Thyroid gland (tissue), 4 donors: Measurements from ENCODE around the gene KIF25. TPM values are rescaled to one million over a fixed set of nuclear protein-coding genes. Genes with fewer than 3 reads are reported as not detected.

Experiments used
- DNase-seq, 2 donors: peaks; one replicate each; pipeline ENCODE4 v3.0.0-alpha.2; 2019
- H3K27ac ChIP-seq, 3 donors: fragments of 200-600 bp; sonication (generic); 1 replicate in 2 of 3; 2 replicates in 1 of 3; pipeline ENCODE4 v1.5.1; 2016 to 2019; ENCODE audit warnings: mild to moderate bottlenecking in 1 of 3, moderate library complexity in 1 of 3
- H3K27me3 ChIP-seq: fragments of 200-600 bp; sonication (generic); one replicate; pipeline ENCODE4 v1.5.1; 2019
- H3K36me3 ChIP-seq, 2 donors: fragments of 200-600 bp; sonication (generic); one replicate each; pipeline ENCODE4 v1.5.1; 2016 to 2019
- H3K4me1 ChIP-seq, 2 donors: fragments of 200-600 bp; sonication (generic); one replicate each; pipeline ENCODE4 v1.5.1; 2017 to 2019
- H3K4me3 ChIP-seq, 3 donors: fragments of 200-600 bp; sonication (generic); replicated peaks in 1 of 3; 1 replicate in 2 of 3; 2 replicates in 1 of 3; pipeline ENCODE4 v1.5.1; 2016; ENCODE audit warnings: mild to moderate bottlenecking in 1 of 3
- H3K9me3 ChIP-seq: fragments of 200-600 bp; sonication (generic); one replicate; pipeline ENCODE4 v1.5.1; 2017
- POLR2A ChIP-seq, 2 donors: fragments of 450-650 bp; IDR thresholded peaks; one replicate each; pipeline ENCODE4 v1.6.1; 2017; ENCODE audit warnings: antibody characterized with exemption in 2 of 2, mild to moderate bottlenecking in 2 of 2, moderate library complexity in 1 of 2
- WGBS, 2 donors: methylation state at CpG; one replicate each; pipeline ENCODE4 v1.1.5; 2017; 5-methylcytosine and 5-hydroxymethylcytosine counted together
- intact Hi-C: fragments of 100-400 bp; cut with DNase I; formaldehyde crosslinking; loops from one replicate; pipeline ENCODE4 v1.15.1; 2023
- total RNA-seq, 4 donors: library from RNA; depleted of rRNA; stranded (reverse); fragments of >200 nt; gene quantifications; one replicate each; pipeline ENCODE4 v1.2.3, GENCODE V29; 2016
- TF ChIP-seq, protein P1 (sequence below), 6 experiments: fragments of 200-600 bp in 3 of 6; fragments of 450-650 bp in 3 of 6; sonication (generic) in 3 of 6; IDR thresholded peaks; one replicate each; pipeline ENCODE4 v1.5.1; 2016 to 2019; ENCODE audit warnings: antibody characterized with exemption in 6 of 6, mild to moderate bottlenecking in 2 of 6, inconsistent platforms in 1 of 6, moderate library complexity in 1 of 6

KIF25 gene
- total RNA-seq, 4 donors from 2014 or later, result not detected

GRCh38 chr6:168043193-168043847 lies 45.8 kb downstream of the KIF25 start:
- intact Hi-C loops, result no loop called here
- Histone ChIP-seq H3K36me3 (no peaks in the 10 kb centered on the region), H3K27me3 (no peaks in the 10 kb centered on the region), H3K4me1 (peaks cover 0 to 9% of the 10 kb centered on the region in 2 donors), H3K9me3 (no peaks in the 10 kb centered on the region), H3K27ac (no peak overlapping the region), H3K4me3 (no peak overlapping the region)
- WGBS, 2 donors, result 90 to 91% methylated on average over 10 to 13 of the region's 17 CpGs
- no peak for DNase-seq
- TF ChIP-seq, protein P1, sequence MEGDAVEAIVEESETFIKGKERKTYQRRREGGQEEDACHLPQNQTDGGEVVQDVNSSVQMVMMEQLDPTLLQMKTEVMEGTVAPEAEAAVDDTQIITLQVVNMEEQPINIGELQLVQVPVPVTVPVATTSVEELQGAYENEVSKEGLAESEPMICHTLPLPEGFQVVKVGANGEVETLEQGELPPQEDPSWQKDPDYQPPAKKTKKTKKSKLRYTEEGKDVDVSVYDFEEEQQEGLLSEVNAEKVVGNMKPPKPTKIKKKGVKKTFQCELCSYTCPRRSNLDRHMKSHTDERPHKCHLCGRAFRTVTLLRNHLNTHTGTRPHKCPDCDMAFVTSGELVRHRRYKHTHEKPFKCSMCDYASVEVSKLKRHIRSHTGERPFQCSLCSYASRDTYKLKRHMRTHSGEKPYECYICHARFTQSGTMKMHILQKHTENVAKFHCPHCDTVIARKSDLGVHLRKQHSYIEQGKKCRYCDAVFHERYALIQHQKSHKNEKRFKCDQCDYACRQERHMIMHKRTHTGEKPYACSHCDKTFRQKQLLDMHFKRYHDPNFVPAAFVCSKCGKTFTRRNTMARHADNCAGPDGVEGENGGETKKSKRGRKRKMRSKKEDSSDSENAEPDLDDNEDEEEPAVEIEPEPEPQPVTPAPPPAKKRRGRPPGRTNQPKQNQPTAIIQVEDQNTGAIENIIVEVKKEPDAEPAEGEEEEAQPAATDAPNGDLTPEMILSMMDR (IDR thresholded peaks at IDR 0.05), result no peak
- no peak for TF ChIP-seq POLR2A (IDR thresholded peaks at IDR 0.05)

DNA sequence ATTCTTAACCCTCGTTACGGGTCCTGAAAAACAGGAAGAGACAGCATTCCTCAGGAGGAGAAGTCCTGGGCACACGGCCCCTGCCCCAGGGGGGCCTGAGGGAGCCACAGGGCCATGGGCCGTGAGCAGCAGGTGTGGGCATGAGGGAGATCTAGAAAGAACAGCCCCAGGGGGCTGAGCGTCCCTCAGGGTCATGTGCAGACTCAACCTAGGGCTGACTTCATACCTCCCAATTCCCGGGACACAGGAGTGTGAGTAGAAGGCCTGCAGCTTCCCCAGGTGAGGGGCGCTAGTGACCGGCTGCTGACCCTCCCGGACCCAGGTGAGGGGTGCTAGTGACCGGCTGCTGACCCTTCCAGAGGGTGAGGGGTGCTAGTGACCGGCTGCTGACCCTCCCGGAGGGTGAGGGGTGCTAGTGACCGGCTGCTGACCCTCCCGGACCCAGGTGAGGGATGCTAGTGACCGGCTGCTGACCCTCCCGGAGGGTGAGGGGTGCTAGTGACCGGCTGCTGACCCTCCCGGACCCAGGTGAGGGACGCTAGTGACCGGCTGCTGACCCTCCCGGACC lies 46.5 kb downstream of the KIF25 start:
- H3K27ac ChIP-seq, result no peak overlapping the region
- intact Hi-C loops, result no loop called here
- no peaks in the 10 kb centered on the region for H3K27me3 ChIP-seq
- DNase-seq, result no peak
- TF ChIP-seq, protein P1 (IDR thresholded peaks at IDR 0.05), result no peak
- no peak for TF ChIP-seq POLR2A (IDR thresholded peaks at IDR 0.05)
- H3K4me1 ChIP-seq, result peaks cover 0 to 9% of the 10 kb centered on the region in 2 donors
- H3K9me3 ChIP-seq, result no peaks in the 10 kb centered on the region
- H3K36me3 ChIP-seq, result no peaks in the 10 kb centered on the region
- no peak overlapping the region for H3K4me3 ChIP-seq
- 83 to 90% methylated on average over 7 to 8 of the region's 21 CpGs for WGBS, 2 donors

- no peak overlapping the region for H3K4me3 ChIP-seq
- H3K27me3 ChIP-seq, result no peaks in the 10 kb centered on the region
- intact Hi-C loops, result no loop called here
- 94 to 96% methylated on average over 25 to 26 of the region's 28 CpGs for WGBS, 2 donors
- H3K36me3 ChIP-seq, result no peaks in the 10 kb centered on the region
- no peak overlapping the region for H3K27ac ChIP-seq
- TF ChIP-seq, protein P1 (IDR thresholded peaks at IDR 0.05), result no peak
- TF ChIP-seq POLR2A (IDR thresholded peaks at IDR 0.05), result no peak
- no peaks in the 10 kb centered on the region for H3K9me3 ChIP-seq
- H3K4me1 ChIP-seq, result peaks cover 0 to 9% of the 10 kb centered on the region in 2 donors
- no peak for DNase-seq
Measured at GRCh38 chr6:168044521-168045130, 47.2 kb downstream of the KIF25 start.

GRCh38 chr6:168045141-168045691 lies 47.7 kb downstream of the KIF25 start:
- Histone ChIP-seq H3K27me3 (no peaks in the 10 kb centered on the region), H3K36me3 (no peaks in the 10 kb centered on the region), H3K9me3 (no peaks in the 10 kb centered on the region), H3K4me3 (no peak overlapping the region), H3K27ac (no peak overlapping the region), H3K4me1 (peaks cover 0 to 9% of the 10 kb centered on the region in 2 donors)
- intact Hi-C loops, result no loop called here
- DNase-seq, result no peak
- 94 to 99% methylated on average over 12 to 17 of the region's 19 CpGs for WGBS, 2 donors
- TF ChIP-seq, protein P1 (IDR thresholded peaks at IDR 0.05), result no peak
- no peak for TF ChIP-seq POLR2A (IDR thresholded peaks at IDR 0.05)
